SH-SY5Y (cell line): ENCODE measurements around the gene MGAM2.

ENCODE experiments used
- GATA2 ChIP-seq: IDR thresholded peaks from 2 replicates; pipeline ENCODE4 v1.6.1; 2011; ENCODE audit warnings: mild to moderate bottlenecking, low read depth, low read length
- GATA3 ChIP-seq: IDR thresholded peaks from 2 replicates; pipeline ENCODE4 v1.6.1; 2011; ENCODE audit warnings: low read depth, mild to moderate bottlenecking, low read length, moderate library complexity

GRCh38 chr7:142085428-142085827 lies 26.1 kb upstream of the MGAM2 start:
- TF ChIP-seq GATA3 (no peak), GATA2 (no peak)
